Activated T-helper 9 cell treated with anti-CD3 and anti-CD28 coated beads, Interleukin-2, amount 50 U/mL, for 16 hours (primary cell): ENCODE data around the gene KIAA1143.
A peak's percentile ranks its signal among the peaks of the same experiment; 100 is the strongest.

Source experiments
- DNase-seq: peaks from one replicate; pipeline ENCODE4 v3.0.0-alpha.2; 2020; ENCODE audit warnings: low read depth

KIAA1143 gene

GRCh38 chr3:44761424-44762169, at the start of gene KIAA1143, which contains the start of gene KIF15:
Gene KIAA1143 (minus strand): TSS chr3:44761619. CDS start chr3:44761602, 17 bp downstream.
Gene KIF15 (plus strand): TSS chr3:44761794. CDS start chr3:44761866, 72 bp downstream.
- DNase-seq, result peak; percentile 96

GRCh38 chr3:44805960-44806359, 44.5 kb upstream of the KIAA1143 start:
- no peak for DNase-seq

GRCh38 chr3:44803298-44803697, 41.9 kb upstream of the KIAA1143 start:
- DNase-seq, result no peak

- DNase-seq, result no peak
Measured at GRCh38 chr3:44802011-44802410, 40.6 kb upstream of the KIAA1143 start.

DNA sequence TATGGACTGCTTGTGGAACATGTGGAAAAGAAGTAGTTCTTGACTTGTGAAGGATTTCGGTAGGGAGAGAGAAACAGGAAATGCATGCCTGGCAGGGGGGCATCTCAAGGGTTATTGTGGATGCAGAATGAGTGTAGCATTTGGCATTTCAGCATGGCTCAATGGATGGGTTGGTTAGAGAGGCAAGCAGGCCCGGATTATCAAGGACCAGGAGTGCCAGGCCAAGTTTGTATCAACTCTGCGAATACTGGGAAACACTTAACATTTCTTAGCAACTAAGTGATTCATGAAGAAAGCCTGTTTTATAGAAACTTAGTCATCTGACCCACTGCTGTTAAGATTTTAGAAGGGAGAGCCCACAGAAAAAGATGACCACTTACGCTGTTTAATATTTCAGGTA, 33.8 kb upstream of the KIAA1143 start:
- DNase-seq, result no peak

DNA sequence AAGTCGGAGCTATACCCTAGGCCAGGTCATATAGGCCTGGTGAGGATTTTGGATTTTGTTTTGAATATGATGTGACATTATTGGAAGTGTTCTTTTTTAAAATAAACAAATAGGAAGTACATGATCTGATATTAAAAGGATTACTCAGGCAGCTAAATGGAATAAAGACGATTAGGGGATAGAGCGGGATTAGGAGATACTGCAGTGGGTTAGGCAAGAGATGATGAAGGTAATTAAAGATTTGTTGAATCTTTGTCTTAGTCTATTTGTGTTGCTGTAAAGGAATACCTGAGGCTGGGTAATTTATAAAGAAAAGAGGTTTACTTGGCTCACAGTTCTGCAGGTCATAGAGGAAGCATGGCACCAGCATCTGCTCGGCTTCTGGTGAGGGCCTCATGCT, 21.5 kb upstream of the KIAA1143 start:
- no peak for DNase-seq

GRCh38 chr3:44772099-44772442, 10.7 kb upstream of the KIAA1143 start:
- no peak for DNase-seq

DNA sequence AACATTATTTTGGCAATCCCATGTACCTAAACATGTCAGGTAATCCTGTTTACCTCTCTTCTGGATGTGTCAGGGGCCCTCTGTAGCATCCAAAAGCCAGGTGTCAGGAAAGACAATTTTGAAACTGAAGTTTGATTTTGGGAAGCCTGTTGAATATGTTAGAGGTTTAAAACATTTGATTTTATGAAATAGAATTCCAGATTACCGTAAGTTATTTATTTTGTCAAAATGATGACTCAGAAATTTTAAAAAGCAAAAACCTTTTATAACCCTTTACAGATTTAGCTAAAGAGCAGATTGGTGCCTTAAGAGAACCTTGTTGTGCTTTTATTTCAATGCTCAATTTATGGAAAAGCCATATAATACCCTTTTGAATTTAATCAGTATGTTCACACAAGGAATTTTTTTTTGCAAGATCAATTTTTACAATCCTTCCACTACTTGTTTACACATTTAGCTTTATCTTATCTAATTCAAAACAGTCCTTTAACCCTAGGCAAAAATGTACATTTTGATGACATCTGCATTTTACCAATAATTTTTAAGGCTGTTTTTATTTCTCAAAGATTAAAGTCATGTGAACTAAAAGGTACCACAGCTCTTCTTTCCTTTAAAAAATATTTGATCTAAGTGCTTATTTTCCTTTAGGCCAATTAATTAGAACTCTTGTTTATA, 10.1 kb upstream of the KIAA1143 start:
- DNase-seq, result no peak

- DNase-seq, result no peak
Measured at GRCh38 chr3:44764248-44764647, 2.8 kb upstream of the KIAA1143 start.

DNA sequence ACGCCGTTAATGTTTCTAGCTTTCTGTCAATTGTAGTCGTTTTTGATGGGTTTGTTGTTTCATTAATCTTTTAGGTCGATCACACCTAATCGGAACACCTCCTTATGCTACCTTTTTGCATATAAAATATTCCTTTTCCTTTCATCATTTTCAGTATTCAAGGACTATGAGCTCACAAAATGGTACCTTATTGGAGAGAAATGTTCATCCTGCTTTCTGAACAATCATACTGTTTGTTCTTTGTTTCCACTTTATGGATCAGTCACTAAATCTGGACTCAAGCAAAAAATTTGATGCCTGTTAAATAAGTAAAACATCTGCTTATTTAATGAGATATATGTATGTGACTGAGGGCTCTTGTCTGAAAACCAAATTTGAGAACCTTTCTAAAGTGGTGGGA, 1.3 kb upstream of the KIAA1143 start:
- DNase-seq, result no peak

DNA sequence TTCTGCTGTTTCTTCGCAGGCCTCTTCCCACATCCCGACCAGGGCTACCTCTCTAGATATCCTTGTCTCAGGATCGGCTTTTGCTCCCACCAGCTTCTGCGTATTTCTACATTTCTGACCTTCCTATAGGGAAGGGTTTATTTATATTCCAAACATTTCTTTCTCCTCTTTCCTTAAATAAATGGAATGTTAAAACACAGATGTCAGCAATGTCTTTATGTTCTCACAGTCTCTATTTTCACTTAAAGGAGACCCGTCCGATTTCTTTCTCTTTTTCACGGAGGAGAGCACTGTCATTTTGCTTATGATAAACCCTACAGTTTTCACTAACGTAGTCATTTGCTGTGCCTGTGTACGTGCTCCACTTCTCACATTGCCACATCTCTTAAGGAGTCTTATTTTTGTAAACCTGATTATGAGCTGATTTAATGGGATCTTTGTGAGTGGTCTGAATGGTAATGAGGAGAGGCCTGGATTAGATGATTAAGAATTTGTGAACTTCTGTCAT, 805 bp upstream of the KIAA1143 start:
- no peak for DNase-seq

DNA sequence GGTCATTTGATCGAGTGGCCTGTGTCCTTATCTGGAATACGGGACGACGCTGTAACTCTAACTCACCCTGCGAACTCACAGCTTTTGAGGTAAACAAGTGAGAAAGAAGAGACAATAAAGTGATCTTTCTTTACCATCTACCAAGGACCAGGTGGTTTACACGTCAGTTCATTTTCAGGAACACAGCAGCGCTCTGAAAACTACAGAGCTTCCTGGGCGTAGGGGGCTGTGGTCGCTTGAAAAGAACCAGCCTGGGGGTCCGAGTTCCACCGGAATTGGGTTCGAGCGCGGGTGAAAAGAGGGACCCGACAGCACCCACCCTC, 357 bp downstream of the KIAA1143 start:
- no peak for DNase-seq

DNA sequence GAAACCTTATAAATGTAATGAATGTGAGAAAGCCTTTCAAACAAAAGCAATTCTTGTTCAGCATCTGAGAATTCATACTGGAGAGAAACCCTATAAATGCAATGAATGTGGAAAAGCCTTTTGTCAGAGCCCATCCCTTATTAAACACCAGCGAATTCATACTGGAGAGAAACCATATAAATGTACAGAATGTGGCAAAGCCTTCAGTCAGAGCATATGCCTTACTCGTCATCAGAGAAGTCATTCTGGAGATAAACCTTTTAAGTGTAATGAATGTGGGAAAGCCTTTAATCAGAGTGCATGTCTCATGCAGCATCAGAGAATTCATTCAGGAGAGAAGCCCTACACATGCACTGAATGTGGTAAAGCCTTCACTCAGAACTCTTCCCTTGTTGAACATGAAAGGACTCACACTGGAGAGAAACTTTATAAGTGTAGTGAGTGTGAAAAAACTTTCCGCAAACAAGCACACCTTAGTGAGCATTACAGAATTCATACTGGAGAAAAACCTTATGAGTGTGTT, 26.7 kb downstream of the KIAA1143 start:
- no peak for DNase-seq

GRCh38 chr3:44729384-44729910, 32.0 kb downstream of the KIAA1143 start, which contains the start of gene ZNF501:
Gene ZNF501 (plus strand): TSS chr3:44729635. CDS start chr3:44734422, 4,787 bp downstream.
- peak; percentile 73 for DNase-seq

- DNase-seq, result no peak
Measured at GRCh38 chr3:44722103-44722401, 39.4 kb downstream of the KIAA1143 start.

DNA sequence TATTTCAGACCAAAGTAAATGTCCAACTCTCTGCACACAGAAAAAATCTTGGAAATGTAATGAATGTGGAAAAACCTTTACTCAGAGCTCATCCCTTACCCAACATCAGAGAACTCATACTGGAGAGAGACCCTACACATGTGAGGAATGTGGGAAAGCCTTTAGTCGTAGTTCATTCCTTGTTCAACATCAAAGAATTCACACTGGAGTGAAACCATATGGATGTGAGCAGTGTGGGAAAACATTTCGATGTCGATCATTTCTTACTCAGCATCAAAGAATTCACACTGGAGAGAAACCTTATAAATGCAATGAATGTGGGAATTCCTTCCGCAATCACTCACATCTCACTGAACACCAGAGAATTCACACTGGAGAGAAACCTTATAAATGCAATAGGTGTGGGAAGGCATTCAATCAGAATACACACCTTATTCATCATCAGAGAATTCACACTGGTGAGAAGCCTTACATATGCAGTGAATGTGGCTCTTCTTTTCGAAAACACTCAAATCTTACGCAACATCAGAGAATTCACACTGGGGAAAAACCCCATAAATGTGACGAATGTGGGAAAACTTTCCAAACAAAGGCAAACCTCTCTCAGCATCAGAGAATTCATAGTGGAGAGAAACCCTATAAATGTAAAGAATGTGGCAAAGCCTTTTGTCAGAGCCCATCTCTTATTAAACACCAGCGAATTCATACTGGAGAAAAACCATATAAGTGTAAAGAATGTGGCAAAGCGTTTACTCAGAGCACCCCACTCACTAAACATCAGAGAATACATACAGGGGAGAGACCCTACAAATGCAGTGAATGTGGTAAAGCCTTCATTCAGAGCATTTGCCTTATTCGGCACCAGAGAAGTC, 40.0 kb downstream of the KIAA1143 start:
- DNase-seq, result no peak

DNA sequence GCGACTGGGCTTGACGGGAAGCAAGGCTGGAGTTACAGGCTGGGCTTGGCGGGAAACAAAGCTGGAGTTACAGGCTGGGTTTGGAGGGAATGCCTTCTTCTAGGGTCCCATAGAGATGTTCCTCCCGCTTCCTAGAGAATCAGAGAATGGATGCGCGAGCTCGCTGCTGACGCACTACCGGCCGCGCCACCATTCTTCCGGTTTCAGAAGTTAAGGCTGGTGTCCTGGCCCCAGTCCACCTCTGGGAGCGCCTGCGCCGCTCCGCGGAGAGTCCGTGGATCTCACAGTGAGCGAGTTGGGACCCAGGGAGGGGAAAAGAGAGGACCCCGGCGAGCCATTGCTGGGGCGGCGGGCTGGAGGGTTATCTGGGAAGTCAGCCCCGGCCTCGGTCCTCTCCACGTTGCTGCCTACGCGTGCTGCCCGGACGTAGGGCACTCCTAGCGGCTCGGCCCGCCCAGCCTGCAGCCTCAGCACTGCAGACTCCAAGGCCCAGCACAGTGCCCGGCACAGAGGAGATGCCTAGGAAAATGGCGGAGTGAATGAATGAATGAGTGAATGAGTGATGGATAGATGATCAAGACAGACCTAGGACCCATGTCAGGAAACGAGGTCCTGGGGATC, 48.9 kb downstream of the KIAA1143 start, which contains the start of gene ZNF502:
Gene ZNF502, plus strand, starts transcription at position 206 of the 621 bp plus-strand sequence. CDS start 7,602 bp downstream, outside the sequence.
- DNase-seq, result peak; percentile 25
